Stimulated activated CD4-positive, alpha-beta T cell treated with anti-CD3 and anti-CD28 coated beads, Interleukin-1b, Interleukin-23, amount 100 ng/mL, for 1 hour (primary cell): ENCODE data around the gene VAPA.

Experiments
- DNase-seq, 2 donors: peaks; one replicate each; pipeline ENCODE4 v3.0.0-alpha.2; 2020; ENCODE audit warnings: low read depth in 2 of 2

VAPA gene

DNA sequence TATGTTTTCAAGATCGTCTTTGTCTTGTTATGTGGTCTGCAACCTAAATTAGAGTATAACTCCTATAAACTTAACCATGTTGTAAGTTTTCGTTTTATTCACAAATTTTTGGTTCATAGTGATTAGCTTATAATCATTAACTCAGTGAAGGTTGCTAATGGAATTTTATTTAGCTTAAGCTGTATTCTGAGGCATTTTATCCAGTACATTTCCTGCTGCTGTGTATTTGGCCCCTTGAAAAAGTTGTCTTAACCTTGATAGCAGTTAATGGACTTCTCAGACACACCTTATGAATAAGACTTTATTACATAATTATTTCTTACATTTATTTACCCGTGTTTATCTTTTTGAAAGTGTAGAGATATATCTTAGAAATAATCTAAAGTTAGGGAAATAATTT, 20.5 kb downstream of the VAPA start:
- DNase-seq: no peak

DNA sequence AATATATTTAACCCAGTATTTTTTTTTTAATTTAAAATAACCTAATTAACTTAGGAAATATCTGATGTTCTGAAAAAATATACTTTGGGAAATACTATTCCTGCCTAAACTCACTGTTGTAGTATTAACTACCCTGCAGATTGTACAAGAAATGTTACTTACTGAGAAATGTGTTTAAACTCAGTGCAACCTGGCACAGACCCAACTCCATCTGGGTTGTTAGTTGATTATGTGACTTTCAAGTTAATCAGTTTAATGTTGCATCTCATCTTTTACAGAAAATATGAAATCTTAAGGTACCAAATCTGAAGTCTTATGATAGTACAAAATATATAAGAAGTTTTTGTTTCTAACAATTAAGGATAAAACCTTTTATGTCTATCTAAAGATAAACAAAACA, 27.3 kb downstream of the VAPA start:
- no peak for DNase-seq

- no peak for DNase-seq
These were observed 27.8 kb downstream of the VAPA start for GRCh38 chr18:9941660-9942059.

- no peak for DNase-seq
These were observed 29.5 kb downstream of the VAPA start for GRCh38 chr18:9943311-9943710.

- no peak for DNase-seq
These were observed 31.0 kb downstream of the VAPA start for GRCh38 chr18:9944805-9945204.

DNA sequence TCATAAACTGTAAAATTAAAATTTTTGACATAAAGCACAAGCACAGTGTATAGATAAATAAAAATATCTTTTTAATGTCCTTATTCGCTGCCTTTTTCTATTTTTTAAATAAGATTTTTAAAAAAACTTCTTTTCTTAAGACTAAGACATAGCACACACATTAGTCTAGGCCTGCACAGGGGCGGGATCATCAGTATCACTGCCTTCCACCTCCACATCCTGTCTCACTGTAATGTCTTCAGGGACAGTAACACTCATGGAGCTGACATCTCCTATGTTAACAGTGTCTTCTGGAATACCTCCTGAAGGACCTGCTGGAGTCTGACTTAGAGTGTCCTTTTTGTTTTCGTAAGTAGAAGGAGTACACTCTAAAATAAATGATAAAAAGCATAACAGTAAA, 33.0 kb downstream of the VAPA start:
- DNase-seq: no peak

GRCh38 chr18:9947248-9947647, 33.4 kb downstream of the VAPA start:
- no peak for DNase-seq

- no peak for DNase-seq
These were observed 35.5 kb downstream of the VAPA start for GRCh38 chr18:9949315-9949714.

GRCh38 chr18:9949861-9950260, 36.0 kb downstream of the VAPA start:
- DNase-seq: no peak

GRCh38 chr18:9950289-9951016, 36.6 kb downstream of the VAPA start:
- DNase-seq: no peak

- no peak for DNase-seq
These were observed 37.4 kb downstream of the VAPA start for GRCh38 chr18:9951022-9951859.

DNA sequence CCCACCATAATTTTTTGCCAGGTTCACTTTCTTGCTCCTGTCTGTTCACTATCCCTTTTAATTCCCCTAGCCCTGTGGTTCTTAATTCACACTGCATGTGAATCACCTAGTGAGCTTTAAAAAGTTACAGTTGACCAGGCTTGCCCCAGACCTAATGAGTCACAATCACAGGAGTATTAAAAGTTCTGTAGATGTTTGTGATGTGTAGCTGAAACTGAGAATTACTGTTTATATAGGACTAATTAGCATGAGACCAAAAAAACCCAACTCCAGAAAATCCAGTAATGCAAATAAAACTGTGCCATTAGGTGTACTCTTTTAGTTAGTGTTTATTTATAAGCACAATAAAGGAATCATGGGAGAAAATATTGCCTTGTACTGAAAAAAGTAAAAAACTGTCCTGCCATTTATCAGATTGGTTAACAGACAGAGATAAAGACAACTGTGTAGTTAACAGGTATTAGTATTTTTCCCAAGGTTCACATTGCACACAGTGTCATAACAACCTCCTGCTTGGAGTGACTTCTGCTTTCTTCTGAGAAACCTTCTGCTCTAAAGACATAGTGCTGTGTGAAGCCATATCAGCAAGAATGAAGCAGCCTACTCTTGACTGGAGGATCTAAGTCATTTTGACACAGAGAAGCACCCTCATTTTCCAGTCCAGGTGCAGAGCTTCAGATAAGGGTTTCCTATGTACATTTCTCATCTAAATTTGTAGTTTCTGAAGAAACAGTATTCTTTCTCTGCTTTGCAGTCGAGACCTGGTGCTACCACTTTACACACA, 39.0 kb downstream of the VAPA start:
- DNase-seq: no peak

DNA sequence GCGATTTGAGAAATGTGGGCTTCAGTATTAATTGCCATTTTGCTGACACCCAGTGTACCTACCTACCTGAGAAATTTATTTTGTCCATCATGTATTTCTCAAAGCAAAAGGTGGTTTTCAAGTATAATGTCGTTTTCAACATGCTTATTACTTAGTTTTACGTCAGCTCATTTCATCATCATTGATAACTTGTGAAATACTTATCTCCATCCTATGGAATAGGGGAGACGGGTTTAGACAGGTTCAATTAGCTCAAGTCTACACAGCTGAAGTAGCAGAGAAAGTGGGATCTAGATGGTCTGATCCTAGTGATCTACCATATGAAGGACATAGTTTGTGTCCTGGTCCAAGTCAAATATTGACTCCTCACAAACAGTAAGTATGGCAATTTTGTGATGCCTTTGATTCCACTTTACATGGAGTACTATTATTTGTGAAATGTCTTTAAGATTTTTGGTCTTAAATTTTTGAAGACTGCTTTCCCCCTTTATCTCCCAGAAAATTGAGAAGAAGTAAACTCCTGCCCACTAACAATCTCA, 45.1 kb downstream of the VAPA start:
- no peak for DNase-seq

GRCh38 chr18:9959564-9959963, 45.7 kb downstream of the VAPA start:
- no peak for DNase-seq

- DNase-seq: no peak
These were observed 46.6 kb downstream of the VAPA start for GRCh38 chr18:9960258-9960904.

DNA sequence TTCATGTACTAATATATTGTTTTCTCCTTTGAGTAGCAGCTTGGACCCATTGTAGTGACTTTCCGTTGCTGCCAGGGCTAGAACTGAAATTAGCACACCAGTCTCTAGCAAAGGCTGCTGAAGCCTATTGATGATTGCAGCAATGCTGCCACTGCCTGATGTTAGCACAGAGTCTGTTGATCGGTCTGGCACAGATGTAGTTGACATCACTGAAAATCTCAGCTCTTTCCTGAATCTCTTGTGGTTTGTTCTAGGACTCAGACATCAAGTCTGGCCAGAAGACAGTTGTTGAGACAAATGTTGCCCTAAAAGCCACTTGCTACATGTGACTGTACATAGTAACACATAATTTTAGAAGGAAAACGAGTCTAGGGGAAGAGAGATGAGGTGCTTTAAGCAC, 47.2 kb downstream of the VAPA start:
- DNase-seq: no peak

GRCh38 chr18:9965711-9966624, 52.2 kb downstream of the VAPA start:
- no peak for DNase-seq

DNA sequence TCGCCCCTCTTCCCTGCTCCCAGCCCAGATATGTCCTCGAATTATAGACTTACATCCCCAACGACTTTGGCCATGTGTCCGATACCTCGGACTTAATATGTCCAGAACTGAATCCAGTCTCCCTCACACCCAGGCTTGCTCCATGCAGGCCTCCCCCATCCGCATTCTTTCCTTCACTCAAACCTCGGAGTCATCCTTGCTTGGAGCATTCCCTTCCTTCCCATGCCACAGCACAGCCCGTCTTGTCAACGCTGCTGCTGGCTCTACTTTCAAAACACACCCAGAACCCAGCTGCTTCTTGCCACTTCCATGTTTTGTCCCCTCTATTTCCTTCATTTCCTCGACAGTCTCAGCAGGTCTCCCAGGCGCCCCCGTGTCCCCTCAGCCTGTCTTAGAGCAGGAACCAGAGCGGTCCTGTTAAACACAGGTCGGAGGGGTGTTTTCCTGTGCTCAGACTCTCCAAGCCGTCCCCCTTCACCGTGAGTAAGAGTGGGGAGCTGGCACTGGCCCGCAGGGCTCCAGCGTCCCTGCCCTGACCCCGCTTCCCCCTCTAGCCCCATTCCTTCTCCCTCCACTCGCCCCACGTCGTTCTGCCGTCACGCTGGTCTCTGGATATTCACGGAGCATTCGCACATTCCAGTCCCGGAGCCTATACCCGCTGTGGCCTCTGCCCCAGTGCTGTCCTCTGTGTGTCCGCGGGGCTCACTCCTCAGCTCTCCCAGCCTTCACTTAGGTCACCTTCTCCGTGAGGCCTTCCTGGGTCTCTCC, 54.4 kb downstream of the VAPA start:
- DNase-seq: no peak

GRCh38 chr18:9969247-9969646, 55.4 kb downstream of the VAPA start:
- DNase-seq: no peak
